Measurements from ENCODE around the gene CXCL9. TPM values are rescaled to one million over a fixed set of nuclear protein-coding genes. Genes with fewer than 3 reads are reported as not detected.

CXCL9 gene
- polyA plus RNA-seq, 1 donor (not counting 4 experiments of a cell fraction or from before 2014, with no cell fraction given), result 0.04 TPM

GRCh38 chr4:75953509-75953908 lies 53.8 kb downstream of the CXCL9 start:
- DNase-seq (ENCODE audit: low read depth, low spot score) (no peak), FAIRE-seq (no peak)
- Histone ChIP-seq H3K9me1 (ENCODE audit: control insufficient read depth, extremely low read depth, insufficient read depth, low read length) (no peaks in the 10 kb centered on the region), H3K4me1 (ENCODE audit: control insufficient read depth, extremely low read depth, insufficient read depth, low read length) (no peaks in the 10 kb centered on the region), H3K36me3 (ENCODE audit: control insufficient read depth in 2 of 2, extremely low read depth in 1 of 2, insufficient read depth in 2 of 2, low read length in 2 of 2) (peaks cover 17 to 31% of the 10 kb centered on the region in 2 experiments), H3K79me2 (ENCODE audit: control insufficient read depth, insufficient read depth, low read length) (no peaks in the 10 kb centered on the region), H3K9me3 (ENCODE audit: control insufficient read depth, low read depth, low read length) (no peaks in the 10 kb centered on the region), H3K9ac (ENCODE audit: control insufficient read depth, extremely low read depth, insufficient read depth, low read length) (no peak overlapping the region), H3K27me3 (ENCODE audit: control insufficient read depth, extremely low read depth, insufficient read depth, low read length) (no peaks in the 10 kb centered on the region), H2AFZ (ENCODE audit: control insufficient read depth, low read length) (no peak overlapping the region), H3K4me3 (ENCODE audit: control insufficient read depth in 2 of 3, extremely low read depth in 1 of 3, insufficient read depth in 2 of 3, low read depth in 1 of 3, low read length in 3 of 3) (no peak overlapping the region), H4K20me1 (ENCODE audit: control insufficient read depth, extremely low read depth, insufficient read depth, low read length) (no peaks in the 10 kb centered on the region), H3K27ac (ENCODE audit: control insufficient read depth, insufficient read depth, low read length) (no peak overlapping the region), H3K4me2 (ENCODE audit: control insufficient read depth, extremely low read depth, insufficient read depth, low read depth, low read length) (no peak overlapping the region)
- TF ChIP-seq EZH2 (IDR thresholded peaks at IDR 0.05; ENCODE audit: low read length) (no peak), CTCF (optimal IDR thresholded peaks at IDR 0.05 in 1 of 3, IDR thresholded peaks at IDR 0.05 in 1 of 3, conservative IDR thresholded peaks at IDR 0.05 in 1 of 3; ENCODE audit: extremely low read depth in 1 of 3, insufficient read depth in 2 of 3, low read length in 3 of 3) (no peak)
- dilution Hi-C loops (cut with MboI; ENCODE audit: extremely low pct_ligation_motif_present, low sequenced_read_pairs), result no loop called here

Other genes starting within 250 kb of the CXCL9 start
- 0.03 TPM in 2 of 3 replicates, not detected in the other for gene PPEF2, start 105.1 kb downstream of the CXCL9 start, polyA plus RNA-seq
- 8.9 to 12.2 TPM (median 11.4 TPM) in 3 replicates for gene NAAA, start 66.5 kb downstream of the CXCL9 start, polyA plus RNA-seq
- 21.2 to 33.0 TPM (median 28.9 TPM) in 3 replicates for gene SDAD1, start 16.6 kb downstream of the CXCL9 start, polyA plus RNA-seq
- 0.48 to 0.99 TPM (median 0.72 TPM) in 3 replicates for gene CXCL10, start 16.0 kb upstream of the CXCL9 start, polyA plus RNA-seq
- gene CXCL11, start 28.6 kb upstream of the CXCL9 start, polyA plus RNA-seq, result 0.58 to 1.4 TPM (median 0.93 TPM) in 3 replicates
- gene ART3, start 67.2 kb upstream of the CXCL9 start, polyA plus RNA-seq, result 0.23 to 0.64 TPM (median 0.46 TPM) in 3 replicates
- gene NUP54, start 140.9 kb upstream of the CXCL9 start, polyA plus RNA-seq, result 28.1 to 59.2 TPM (median 33.8 TPM) in 3 replicates
- 47.4 to 78.8 TPM (median 72.2 TPM) in 3 replicates for gene SCARB2, start 206.3 kb upstream of the CXCL9 start, polyA plus RNA-seq
- gene FAM47E, start 244.2 kb upstream of the CXCL9 start, polyA plus RNA-seq, result 0.16 to 0.29 TPM (median 0.28 TPM) in 3 replicates